C1 segment of cervical spinal cord (tissue), 14 donors: ENCODE measurements around the gene TBC1D5.
"Not testable (repeated sequence)": the region's sequence is repeated elsewhere in the genome, so short reads cannot be mapped to it uniquely, and the experiment has no call there.

ENCODE experiments used
- DNase-seq, 14 donors: peaks; one replicate each; lab custom pipeline; 2025; lab: John Stamatoyannopoulos, UW

TBC1D5 gene

GRCh38 chr3:17140670-17141505, 601.5 kb downstream of the TBC1D5 start:
- peak in 3 of 14 donors; percentile 12 to 88 (median 35) for DNase-seq

DNA sequence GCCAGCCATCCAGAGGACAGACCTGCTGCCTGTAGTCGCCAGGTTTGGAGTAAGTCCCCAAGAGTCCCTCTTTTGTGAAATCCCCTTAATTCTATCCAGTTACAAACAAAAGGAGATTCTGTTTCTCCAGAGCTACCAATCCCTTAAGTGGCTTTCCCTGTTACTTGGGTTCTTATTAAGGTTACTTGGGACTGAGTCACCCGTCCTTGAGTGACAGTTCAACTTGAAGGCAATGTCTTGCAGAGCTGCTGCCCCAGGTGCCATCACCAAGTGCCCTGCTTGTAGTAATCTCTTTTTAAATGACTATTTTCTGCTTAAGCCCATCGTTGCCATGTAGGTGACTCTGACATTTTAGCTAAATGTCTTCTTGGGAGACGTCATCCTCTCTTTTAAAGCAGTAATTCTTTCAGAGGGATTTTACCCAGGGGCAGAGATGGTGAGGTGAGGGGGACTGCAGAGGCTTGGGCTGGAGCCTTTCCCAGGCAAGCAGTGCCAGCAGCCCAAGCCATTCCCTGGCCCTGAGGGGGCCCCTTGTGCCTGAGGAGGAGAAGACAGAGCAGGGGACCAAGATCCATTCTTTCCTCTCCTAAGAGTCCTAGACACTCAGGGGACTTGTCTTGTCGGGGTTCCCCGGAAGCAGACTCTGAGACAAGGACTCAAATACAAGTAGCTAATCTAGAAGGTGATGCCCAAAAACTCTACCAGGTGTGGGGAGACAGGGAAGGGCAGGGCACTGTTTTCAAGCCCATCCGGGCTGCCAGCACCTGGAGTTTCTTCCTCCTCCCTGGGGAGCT, 604.0 kb downstream of the TBC1D5 start:
- no peak for DNase-seq

- DNase-seq, result no peak
These were observed 605.1 kb downstream of the TBC1D5 start for GRCh38 chr3:17137321-17137826.

DNA sequence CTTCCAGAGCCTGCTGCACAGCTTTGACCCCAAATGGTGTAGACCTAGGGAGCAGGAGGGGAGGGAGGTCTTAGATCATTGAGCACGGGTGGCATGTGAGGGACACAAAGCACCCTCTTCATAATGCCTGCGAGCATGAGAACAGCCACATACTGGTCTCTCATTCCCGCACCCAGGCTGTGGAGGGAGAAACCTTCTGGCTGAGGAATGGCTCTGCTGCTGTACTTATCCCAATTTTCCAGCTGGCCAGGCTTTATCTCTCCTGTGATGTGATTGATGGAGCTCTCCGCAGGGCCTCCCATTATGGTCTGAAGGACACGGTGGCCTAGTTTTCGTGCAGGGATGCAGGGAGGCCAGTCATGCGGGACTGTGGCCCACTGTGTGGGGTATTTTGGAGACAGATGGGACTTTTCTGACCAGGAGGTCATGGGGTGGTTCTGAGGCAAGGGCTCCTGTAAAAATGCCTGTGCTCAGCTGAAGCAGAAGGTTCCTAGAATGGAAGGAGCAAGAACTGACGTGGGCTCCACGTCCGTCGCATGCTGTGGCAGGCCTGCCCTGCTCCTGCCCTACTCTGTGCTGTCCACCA, 606.2 kb downstream of the TBC1D5 start:
- DNase-seq, result peak in 8 of 14 donors; percentile 7 to 97 (median 30)

DNA sequence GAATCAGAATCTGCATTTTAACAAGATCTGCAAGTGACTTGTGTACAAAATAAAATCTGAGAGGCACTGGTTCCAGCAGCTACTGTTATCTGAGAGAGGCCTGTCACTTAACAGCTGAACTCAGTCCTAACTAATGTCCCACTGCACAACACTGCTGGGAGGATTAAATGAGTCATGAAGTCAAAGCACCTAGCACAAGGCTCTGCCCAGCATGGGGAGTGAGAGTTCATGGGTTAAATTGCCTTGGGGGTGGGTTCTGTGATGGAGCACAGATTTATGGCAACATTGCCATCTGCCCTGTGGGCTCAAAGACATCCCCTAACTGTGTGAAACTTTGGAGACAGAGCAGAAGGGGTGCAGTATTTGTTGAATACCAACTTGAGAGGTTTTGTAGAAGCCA, 606.7 kb downstream of the TBC1D5 start:
- DNase-seq, result no peak

DNA sequence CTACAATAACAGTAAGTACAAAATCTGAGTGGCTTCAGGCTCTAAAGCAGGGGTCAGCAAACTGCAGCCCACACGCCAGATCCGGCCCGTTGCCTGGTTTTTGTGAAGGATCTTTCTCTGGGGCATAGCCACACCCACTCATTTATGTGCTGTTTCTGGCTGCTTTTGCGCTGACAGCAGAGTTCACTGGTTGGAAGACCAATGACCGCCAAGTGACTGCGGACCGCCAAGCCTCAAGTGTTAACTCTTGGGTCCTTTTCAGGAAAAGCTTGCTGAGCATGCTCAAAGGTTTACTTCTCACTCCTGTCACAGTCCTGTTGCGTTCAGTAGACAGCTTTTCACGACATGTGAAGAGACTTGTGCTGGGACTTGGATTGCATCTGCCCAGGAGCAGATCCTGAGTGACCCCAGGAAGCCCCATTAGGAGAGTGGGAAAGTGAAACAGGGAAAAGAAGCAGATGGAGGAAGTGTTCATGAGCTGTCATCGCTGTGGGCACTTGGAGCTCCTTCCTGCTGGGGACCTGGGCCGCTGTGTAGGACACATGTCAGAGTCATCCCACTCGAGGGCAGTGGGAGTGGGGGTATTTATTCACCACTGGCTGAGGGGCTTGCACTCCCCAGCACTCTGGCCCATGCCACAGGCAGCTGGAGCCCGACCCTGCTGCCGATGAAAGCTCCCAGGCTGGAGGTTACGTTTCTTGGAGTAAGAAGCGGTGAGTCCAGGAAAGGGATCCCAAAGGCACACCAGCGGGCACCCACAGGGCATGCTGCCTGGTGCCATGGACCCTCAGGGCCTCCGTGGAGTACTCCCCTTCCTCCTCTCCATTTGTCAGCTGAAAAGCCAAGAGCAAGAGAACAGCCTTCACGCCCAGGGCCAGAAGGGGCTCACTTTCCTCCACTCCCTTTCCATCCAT, 608.5 kb downstream of the TBC1D5 start:
- DNase-seq, result no peak

DNA sequence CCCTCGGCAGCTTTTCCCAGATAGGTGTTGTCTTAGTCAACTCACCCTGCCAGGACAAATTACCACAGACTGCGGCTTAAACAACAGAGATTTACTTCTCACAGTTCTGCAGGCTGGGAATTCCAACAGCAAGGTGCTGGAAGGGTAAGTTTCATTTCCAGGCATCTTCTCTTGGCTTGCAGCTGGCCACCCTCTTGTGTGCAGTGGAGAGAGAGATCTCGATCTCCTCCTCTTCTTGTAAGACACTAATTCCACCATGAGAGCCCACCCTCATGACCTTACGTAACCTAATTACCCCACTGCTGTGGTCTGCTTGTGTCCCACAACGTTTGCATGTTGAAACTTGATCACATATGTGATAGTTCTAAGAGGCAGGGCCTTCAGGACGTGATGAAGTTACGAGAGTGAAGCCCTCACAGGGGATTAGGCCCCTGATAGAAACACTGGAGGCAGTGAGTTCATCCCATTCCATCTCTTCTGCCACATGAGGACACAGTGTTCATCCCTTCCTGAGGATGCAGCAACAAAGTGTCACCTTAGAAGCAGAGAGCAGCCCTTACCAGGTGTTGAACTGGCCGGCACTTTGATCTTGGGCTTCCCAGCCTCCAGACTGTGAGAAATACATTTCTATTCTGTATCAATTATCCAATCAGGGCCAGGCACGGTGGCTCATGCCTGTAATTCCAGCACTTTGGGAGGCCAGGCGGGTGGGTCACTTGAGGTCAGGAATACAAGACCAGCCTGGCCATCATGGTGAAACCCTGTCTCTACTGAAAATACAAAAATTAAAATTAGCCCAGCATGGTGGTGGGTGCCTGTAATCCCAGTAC, 609.9 kb downstream of the TBC1D5 start:
- DNase-seq, result no peak

- peak in 1 of 14 donors; percentile 9 for DNase-seq
These were observed 611.5 kb downstream of the TBC1D5 start for GRCh38 chr3:17130956-17131355.

DNA sequence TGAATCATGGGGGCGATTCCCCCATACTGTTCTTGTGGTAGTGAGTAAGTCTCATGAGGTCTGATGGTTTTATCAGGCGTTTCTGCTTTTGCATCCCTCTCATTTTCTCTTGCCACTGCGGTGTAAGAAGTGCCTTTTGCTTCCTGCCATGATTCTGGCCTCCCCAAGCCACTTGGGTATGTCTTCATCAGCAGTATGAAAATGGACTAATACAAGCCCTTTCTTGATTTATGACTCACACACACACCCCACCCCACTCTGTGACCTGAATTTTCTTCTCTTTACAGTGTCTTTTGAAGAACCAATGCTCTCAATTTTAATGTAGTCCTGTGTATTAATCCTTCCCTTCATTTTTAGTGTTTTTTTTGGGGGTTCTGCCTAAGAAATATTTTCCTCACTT, 612.9 kb downstream of the TBC1D5 start:
- no peak for DNase-seq

- not testable (repeated sequence) for DNase-seq
These were observed 613.8 kb downstream of the TBC1D5 start for GRCh38 chr3:17128671-17129070.

GRCh38 chr3:17125738-17126442, 616.5 kb downstream of the TBC1D5 start:
- peak in 1 of 14 donors; percentile 43 for DNase-seq

- no peak for DNase-seq
These were observed 619.7 kb downstream of the TBC1D5 start for GRCh38 chr3:17122758-17123157.

DNA sequence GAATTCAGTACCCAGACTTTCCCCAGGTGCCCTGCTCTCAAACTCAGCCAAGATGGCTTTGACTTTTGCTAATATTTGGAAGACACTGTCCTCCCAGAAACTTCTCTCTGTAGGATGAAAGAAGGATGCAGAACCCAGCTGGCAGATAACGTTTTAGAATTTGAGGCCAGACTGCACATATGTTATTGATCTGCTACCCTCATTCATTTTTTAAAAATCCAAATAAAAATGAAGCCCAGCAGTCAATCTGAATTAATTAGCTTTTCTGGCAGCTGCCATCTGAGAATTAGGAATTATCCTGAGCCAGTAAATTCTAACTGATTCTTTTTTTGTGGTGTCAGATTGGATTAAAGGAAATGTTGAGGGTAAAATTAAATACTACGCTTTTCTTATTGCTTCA, 621.1 kb downstream of the TBC1D5 start:
- no peak for DNase-seq

DNA sequence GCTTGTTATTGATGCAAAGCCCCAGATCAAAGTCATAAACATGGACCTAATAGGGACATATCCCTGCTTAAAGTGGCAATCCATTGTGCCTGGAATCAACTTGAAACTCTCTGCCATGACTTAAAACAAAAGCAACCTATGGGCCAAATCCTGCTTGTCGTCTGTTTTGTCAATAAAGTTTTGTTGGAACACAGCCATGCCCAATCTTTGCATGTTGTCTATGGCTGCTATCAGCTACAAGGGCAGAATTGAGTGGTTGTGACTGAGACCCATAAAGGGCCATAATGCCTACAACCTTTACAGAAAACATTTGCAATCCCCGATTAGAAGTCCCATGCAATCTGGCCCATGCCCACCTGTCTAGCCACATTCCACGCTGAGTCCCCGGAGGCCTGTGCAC, 622.3 kb downstream of the TBC1D5 start:
- DNase-seq, result no peak

- DNase-seq, result no peak
These were observed 623.0 kb downstream of the TBC1D5 start for GRCh38 chr3:17119201-17120072.

- no peak for DNase-seq
These were observed 623.7 kb downstream of the TBC1D5 start for GRCh38 chr3:17118771-17119170.

GRCh38 chr3:17116007-17116600, 626.3 kb downstream of the TBC1D5 start:
- peak in 1 of 14 donors; percentile 67 for DNase-seq

- no peak for DNase-seq
These were observed 627.2 kb downstream of the TBC1D5 start for GRCh38 chr3:17115186-17115585.
